ENCODE results near the gene MARCHF5.
"Not testable (repeated sequence)": the region's sequence is repeated elsewhere in the genome, so short reads cannot be mapped to it uniquely, and the experiment has no call there.

- not testable (repeated sequence) for TF ChIP-seq CTCF, POLR2AphosphoS5, POLR2A (IDR thresholded peaks at IDR 0.05)
Observed at GRCh38 chr10:92329927-92330326, 39.0 kb downstream of the MARCHF5 start.
